GM19099 (cell line): Measurements from ENCODE around the gene CTBP1.

Experiments used
- POLR2A ChIP-seq: IDR thresholded peaks from 3 replicates; pipeline ENCODE4 v1.6.1; 2011; ENCODE audit warnings: low read depth; ENCODE audit not compliant: insufficient read length; ENCODE audit errors: extremely low read depth

The CTBP1 gene

GRCh38 chr4:1217366-1217765 lies 31.6 kb downstream of the CTBP1 start:
- TF ChIP-seq POLR2A, result no peak

- TF ChIP-seq POLR2A, result no peak
Observed at GRCh38 chr4:1216869-1217294, 32.0 kb downstream of the CTBP1 start.

GRCh38 chr4:1216076-1216614 lies 32.8 kb downstream of the CTBP1 start:
- no peak for TF ChIP-seq POLR2A

GRCh38 chr4:1215141-1216075 lies 33.5 kb downstream of the CTBP1 start:
- no peak for TF ChIP-seq POLR2A

GRCh38 chr4:1214101-1215095 lies 34.5 kb downstream of the CTBP1 start:
- TF ChIP-seq POLR2A, result no peak

GRCh38 chr4:1213336-1213995 lies 35.5 kb downstream of the CTBP1 start:
- no peak for TF ChIP-seq POLR2A

- no peak for TF ChIP-seq POLR2A
Observed at GRCh38 chr4:1212546-1213335, 36.2 kb downstream of the CTBP1 start.

GRCh38 chr4:1211891-1212545 lies 36.9 kb downstream of the CTBP1 start:
- no peak for TF ChIP-seq POLR2A

GRCh38 chr4:1211371-1211770 lies 37.6 kb downstream of the CTBP1 start:
- no peak for TF ChIP-seq POLR2A

- no peak for TF ChIP-seq POLR2A
Observed at GRCh38 chr4:1210971-1211370, 38.0 kb downstream of the CTBP1 start.

- no peak for TF ChIP-seq POLR2A
Observed at GRCh38 chr4:1210241-1210841, 38.6 kb downstream of the CTBP1 start.

- no peak for TF ChIP-seq POLR2A
Observed at GRCh38 chr4:1209821-1210220, 39.1 kb downstream of the CTBP1 start.
